DMS53 treated with DMSO at 0.1 percent for 48 hours (cell line): ENCODE data around the gene GADL1.
A peak's percentile ranks its signal among the peaks of the same experiment; 100 is the strongest.

Source experiments
- DNase-seq: peaks from one replicate; lab custom pipeline; 2025; ENCODE audit not compliant: unreplicated experiment; lab: John Stamatoyannopoulos, UW

The GADL1 gene

DNA sequence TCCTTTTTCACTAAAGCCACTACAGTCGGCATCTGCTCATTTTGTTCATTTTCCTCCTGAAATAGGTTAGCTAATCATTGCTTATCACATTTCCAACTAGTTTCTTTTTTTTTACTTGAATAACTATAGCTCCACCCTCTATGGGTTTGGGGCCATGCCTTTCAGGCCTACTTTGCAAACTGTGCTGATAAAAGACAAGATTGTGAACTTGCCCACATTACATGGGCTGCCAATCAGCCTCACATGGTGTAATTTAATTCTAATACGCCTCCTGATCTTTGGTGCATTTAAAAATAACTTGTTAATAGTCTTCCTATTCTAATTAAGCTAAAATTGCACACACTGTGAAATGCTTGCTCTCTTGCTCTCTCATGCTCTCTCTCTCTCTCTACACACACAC, 197.6 kb downstream of the GADL1 start:
- DNase-seq, result no peak

DNA sequence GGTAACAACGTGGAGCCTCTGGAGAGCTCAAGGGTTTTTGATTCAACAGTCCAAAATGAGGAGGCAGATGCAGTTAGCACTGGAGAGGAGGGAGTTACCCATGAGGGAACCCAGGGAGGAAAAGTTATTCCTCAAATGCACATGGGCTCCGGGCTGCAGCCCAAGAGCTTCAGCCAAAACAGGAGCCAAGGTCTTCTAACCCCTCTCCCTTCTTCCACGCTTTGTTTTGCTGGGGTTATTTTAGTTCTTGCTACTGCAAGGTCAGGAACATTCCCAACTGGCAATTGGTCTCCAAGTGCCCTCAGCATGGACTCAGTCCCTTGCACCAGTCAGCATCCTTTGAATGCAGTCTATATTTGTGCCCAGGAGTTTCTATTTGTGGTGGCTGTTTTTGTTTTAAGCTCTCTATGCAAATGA, 198.1 kb downstream of the GADL1 start:
- no peak for DNase-seq

DNA sequence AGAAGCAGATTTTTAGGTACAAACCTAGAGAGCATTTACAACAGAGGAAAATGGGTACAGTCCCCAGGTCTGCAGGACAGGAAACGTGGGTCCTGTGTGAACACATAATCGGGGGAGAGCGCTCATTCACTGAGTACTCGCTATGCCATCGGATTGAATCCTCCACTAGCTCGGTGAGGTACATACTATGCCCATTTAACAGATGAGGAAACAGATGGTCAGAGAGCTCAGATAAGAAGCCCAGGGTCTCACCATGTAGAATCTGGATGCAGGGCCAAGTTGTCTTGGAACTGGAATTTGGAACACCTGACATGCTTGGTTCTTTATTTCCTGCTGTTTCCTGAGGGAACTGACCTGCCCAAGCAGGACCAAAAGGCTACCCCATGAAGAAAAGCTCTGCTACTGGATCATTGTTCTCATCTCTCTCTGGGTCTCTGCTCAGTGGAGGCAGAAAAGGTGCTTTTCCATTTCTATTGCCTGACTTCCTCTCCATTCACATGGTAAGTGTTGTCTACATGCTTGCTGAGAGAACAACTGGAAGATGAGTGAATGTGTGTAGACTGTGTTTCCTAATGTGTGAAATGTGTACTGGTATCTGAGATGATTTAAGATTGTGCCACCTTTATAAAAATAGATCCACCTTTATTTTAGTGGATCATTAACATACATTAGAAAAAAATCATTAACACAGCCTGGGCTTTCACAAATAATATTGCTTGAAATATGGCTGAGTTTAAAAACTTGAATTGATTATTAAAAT, 199.0 kb downstream of the GADL1 start:
- no peak for DNase-seq

DNA sequence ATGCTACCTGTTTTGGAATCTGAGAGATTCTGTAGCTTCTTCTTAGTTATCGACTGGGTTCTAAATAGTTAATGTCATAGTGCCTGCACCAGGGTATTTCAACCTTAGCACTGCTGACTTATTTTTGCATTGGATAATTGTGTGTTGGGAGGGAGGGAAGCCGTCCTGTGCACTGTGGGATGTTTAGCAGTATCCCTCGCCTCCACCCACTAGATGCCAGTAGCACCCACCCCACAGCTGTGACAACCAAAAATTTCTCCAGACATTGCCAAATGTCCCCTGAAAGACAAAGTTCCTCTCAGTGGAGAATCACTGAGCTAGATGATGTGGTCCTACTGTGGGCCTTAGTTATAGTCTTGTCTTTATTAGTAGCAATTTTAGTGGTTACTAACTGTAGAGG, 199.8 kb downstream of the GADL1 start:
- no peak for DNase-seq

DNA sequence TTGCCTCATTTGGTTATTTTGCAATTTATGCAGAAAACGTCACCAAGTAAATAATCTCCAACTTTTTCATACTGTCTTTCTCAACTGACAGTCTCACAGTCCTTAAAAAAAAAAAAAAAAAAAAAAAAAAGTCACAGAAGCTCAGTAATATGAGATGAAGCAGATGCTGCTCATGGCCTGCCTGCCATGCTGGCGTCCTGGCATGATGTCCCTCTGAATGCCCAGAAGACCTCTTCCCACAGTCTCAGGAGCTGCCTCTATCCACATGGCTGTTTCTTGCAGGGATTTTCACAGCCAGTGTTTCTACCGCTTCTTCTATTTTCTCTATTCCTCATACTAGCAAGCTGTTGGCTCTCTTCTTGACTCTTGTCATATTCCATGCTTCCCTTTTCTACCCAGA, 200.3 kb downstream of the GADL1 start:
- DNase-seq, result no peak

DNA sequence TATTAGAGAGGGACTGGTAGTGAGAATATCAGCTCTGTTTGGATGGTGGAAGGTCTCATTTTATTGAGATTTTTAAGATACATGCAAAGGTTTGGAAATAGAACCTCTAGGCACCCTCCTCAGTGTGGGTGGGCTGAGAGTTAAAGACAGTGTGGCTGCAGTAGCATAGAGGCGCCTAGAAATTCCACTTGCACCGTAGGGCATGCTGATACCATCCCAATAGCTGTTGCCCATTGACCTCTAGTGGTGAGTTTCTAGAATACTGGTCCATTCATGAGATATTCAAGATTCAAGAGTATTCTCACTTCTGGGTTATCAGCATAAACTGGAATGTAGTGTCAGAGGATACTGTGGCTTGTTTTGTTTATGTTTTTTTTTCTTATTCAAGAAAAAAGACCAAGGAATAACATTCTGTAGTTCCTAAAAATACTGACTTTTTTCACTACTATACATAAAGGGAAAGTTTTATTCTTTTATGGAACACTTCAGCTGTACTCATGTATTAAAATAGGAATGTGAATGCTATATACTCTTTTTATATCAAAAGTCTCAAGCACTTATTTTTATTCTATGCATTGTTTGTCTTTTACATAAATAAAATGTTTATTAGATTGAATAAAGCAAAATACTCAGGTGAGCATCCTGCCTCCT, 200.9 kb downstream of the GADL1 start:
- peak; percentile 9 for DNase-seq

DNA sequence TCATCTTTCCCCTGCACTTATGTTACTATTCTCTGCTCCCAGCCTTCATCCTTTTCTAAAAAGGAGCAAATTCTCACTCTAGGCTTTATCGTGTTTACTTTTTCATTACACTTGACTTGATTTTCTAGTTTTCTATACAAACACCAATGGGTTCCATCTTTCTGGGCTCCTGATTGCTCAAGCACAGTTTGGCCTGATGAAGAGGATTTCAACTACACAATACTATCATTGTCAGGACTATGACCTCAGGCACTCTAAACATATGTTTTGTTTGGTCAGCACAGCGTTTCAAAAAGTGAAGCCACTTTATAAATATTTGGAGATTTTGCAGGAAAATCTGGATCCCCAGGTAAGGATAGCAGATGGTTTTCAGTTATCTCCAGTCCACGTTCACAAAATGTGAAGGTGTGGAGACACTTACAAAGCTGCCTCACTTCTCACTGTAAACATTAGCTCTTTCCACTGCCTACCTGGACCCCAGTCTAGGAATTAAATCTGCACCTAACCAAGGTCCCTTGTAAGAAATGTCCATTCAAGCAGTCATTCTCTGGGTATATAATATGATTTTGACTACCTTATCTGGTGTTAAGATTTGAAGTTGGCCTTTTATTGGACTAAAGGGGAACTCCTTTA, 201.8 kb downstream of the GADL1 start:
- DNase-seq, result peak; percentile 9

DNA sequence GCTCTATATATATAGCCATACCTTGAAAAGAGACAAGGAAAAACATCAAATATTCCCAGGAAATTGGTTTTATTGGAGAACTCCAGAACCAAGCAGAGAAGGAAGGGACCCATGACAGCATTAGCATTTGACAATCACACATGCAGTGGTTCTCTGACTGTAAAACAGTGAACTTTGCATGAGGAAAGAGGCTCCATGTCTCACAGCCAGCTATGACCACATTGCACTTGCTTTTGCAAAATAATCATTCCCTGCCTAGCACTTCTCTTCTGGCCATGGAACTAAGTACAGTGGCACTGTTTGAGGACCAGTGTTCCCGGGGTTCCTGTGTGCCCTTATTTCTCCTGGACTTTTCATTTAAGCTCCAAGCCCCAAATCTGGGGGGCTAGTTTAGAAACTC, 202.5 kb downstream of the GADL1 start:
- DNase-seq, result no peak

DNA sequence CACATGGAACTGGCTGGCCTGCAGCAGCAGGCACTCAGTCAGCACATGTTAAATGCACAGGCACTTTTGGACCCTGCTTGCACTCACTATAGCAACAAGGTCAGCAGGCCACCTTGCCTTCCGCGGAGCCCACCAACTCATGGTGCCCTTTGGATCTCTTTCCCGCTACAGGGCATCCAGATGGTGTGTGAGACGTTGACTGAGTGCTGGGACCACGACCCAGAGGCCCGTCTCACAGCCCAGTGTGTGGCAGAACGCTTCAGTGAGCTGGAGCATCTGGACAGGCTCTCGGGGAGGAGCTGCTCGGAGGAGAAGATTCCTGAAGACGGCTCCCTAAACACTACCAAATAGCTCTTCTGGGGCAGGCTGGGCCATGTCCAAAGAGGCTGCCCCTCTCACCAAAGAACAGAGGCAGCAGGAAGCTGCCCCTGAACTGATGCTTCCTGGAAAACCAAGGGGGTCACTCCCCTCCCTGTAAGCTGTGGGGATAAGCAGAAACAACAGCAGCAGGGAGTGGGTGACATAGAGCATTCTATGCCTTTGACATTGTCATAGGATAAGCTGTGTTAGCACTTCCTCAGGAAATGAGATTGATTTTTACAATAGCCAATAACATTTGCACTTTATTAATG, 203.1 kb downstream of the GADL1 start:
- DNase-seq, result no peak

DNA sequence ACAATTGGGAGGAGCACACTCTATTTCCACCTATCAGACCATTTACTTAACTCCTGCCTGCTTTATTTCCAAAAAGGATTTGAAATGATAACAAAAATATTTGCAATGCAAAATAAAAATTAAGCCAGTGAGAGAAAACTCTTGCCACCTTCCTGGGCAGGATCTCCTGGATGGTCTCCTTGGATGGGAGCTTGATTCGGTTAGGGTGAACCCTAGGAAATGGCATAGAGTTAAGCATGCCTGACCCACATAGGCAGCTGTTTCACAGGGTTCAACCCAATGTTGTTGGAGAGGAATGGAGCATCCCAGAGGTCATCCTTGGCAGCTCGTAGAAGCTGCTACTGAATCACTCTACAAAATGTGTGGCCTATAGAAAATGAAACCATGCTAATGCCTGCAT, 204.3 kb downstream of the GADL1 start:
- DNase-seq, result no peak

DNA sequence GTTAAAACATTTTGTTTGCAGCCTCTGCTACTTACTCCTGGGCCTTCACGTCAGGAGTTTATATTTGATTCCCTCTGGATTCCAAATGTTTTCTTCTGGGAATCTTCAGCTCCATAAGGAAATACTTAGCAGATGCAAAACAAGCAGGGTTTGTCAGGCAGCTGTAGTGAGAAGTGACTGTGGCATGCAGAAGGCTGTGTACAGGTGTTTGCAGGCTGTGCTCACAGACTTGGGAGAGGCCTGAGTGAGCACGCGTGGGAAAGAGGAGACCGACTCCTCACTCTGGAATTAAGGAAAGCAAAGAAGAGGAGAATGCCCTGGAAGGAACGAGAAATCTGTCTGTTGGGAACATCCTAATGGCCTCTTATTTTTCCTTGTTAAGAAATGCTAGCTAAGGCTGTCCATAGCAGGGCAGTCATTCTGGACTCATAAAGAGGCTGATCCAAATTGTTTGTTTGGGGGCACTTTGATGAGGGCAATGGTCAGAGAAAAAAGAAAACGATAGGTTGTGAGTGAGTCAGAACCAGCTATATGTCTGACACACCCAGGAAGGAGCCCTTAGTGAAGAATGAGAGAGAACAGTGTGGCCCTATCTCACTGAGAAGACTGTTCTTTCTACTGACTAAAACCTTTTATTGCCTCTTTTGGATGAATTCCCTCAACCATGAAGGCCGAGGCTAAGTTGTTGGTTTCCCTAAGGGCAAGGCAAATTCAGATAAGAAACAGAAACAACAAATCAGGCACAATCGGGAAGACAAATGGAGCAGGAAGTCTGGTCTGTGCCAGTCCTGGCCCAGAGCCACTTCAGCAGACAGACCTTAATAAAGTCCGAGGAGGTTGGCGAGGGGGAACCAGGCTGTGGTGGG, 205.5 kb downstream of the GADL1 start:
- DNase-seq, result no peak

DNA sequence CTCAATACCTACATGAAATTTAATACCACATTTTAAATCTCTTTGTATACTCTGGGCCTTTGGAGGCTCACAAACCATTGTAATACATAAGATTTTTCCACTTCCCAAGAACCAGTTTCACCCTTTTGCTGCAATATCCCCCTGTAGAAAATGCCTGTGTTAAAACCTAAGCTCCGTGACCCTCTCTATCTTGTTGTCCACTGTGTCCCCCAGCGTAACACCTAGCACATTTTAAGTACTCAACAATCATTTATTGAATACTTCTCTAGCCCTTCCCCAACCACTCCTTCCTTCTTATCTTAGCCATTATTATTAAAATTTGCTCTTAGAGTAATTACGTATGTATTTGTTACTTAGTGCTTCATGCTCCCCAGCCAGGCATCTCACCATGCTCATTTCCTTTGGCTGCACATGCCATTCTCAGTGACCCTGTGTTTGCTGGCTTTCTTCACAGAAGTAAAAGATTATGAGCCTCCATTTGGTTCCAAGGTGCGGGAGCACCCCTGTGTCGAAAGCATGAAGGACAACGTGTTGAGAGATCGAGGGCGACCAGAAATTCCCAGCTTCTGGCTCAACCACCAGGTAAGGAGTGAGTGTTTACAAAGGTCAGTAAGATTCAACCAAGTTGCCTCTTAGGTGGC, 206.4 kb downstream of the GADL1 start:
- DNase-seq, result no peak

DNA sequence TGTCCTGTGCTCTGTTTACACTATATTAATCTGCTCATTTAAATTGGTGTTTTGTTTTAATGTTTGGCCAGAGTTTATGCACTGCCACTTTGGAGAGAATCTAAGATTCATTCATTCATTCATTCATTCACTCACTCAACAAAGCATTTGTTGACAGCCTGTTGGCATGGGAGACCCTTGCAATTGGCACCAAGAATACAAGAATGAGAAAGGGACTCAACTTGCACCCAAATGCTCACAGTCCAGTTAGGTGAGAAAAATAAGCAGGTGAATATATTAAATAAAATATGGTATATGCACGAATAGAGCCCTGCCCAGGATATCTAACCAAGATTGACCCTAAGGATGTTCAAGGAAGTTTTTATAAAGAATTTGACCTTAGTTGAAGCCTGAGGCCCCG, 207.7 kb downstream of the GADL1 start:
- DNase-seq, result no peak

DNA sequence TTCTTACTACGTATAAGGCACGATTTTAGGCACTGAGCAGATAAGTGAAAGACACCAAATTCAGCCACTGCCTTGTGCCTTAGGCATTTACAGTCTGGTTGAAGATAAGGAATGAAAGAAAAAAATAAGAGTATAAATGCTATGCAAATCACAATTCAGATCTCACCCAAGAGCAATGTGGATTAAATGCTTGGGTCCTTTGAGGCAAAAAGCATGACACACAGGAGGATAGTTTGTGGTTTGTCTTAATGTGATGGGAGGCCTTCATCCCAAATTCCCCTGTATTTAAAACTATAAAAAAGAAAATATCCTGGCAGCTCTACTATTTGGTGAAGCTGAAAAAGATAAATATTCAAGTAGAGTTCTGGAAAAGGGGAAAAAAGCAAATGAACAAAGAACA, 208.3 kb downstream of the GADL1 start:
- DNase-seq, result no peak

DNA sequence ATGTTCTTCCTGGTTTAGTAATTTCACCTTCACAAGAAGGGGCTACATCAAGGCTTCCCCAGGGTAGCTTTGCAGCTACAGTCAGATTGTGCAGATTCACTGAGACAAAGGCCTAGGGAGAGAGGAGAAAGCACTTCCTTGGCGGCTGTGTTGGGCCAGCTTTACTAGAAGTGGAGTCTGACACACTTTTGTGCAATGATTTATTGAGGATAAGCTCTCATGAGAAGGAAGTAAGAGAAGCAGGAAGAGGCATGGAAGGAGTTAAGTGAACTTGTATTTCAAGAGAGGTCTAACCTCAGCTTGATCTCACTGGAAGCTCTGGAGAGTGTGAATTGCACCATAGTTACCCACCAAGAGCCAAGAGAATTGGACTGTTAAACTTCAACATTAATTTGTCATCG, 209.2 kb downstream of the GADL1 start:
- DNase-seq, result no peak

DNA sequence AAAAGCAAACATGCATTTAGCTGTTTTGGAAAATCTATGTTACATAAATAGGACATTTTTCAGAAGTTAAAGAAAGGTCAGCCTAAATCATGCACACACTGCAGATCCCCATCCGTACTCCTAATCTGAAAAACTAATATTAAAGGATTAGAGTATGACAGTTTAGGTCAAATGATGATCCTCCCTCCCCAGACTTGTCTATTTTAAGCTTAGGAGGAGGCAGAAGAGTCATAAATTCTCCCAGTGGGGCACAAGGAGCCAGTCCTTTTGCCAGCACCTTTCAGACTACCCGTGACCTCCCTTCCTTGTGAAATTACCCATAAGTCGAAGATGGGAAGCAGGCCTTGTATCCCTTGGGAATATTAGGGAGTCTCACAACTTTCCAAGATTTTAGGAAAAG, 210.1 kb downstream of the GADL1 start:
- no peak for DNase-seq

DNA sequence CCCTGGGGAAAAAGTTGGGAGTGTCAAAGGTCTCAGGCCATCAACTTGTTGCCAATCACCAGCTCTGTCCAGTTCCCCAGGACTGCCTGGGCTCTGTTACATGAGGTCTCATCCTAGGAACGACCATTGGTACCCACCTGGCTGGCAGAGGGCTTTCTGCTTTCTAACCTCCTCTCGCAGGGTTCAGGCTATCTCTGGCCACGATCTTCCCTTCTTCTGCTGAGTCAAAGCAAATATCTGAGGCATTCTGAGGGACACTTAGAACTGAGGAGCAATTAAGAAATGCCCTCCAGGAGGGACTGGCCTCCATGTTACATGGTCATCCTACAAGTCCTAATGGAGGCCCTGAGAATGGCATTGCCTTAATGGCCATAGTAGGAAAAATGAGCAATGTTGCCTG, 210.7 kb downstream of the GADL1 start:
- DNase-seq, result no peak

DNA sequence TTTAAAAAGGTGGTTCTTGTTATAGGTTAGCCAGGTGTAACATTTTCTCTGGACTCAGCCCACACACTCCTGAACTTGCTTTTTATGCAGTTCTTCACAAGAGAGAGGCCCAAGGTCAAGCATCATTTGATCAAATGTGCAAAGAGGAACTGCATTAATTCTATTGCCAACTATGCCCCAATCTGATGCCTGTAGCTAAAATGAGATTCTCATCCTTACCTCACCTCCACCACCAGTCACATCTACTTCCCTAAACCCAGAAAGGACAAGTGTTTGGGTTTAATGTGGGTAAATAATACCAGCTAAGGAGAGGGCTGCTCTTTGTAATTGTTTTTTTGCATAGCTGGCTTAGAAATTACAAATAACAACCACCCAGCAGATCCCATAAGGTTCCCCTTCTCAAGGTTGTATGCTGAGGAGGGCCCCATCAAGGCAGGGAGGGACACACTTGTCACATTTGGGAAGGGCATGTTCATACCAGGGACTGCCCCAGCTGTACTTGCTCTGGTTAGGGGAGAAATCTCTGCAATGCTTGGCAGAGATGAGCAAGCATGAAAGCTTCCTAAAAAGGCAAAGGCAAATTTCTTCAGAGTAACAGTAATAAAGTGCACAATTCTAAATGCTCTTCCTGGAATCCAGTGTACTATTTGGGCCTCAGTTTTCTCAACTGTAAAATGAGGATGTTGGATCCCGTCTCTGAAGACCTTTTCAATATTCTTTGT, 211.9 kb downstream of the GADL1 start:
- DNase-seq, result no peak

DNA sequence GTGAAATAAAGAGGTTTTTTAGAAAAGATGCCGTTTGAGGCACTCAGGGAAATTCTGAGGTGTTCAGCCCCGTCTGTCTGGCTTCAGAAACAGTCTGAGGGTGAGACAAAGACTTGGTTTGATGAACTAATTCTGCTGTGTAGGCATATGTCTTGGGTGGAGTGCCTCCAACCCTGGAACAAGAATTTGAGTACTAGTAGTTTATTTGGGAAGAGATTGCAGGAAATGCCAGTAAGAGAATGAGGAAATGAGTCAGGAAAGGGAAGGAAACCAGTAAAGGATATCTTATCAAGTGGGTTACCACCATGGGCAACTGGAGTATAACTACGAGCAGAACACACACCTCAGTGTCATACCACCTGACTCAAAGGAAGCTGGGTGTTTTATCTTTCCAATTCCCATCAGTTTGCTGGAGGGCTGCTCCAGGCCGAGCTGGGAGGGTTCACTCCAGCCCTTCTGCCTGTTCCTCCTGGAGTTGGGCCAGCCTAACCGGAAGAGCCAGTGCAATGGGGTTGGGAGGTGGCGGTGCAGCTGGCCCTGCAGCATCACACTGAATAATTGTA, 212.7 kb downstream of the GADL1 start:
- DNase-seq, result no peak
